IMR-90 (cell line): ENCODE results near the gene KLK13.

Experiments used
- CTCF ChIP-seq: conservative IDR thresholded peaks from 2 replicates; pipeline ENCODE4 v1.5.1; 2012; ENCODE audit warnings: mild to moderate bottlenecking, low read depth, low read length, improper control_type of control experiment
- ELK1 ChIP-seq: fragments of 150-350 bp; IDR thresholded peaks from 2 replicates; pipeline ENCODE4 v1.6.1; 2016; ENCODE audit warnings: low read depth, mild to moderate bottlenecking, low read length, moderate library complexity, borderline replicate concordance
- RFX5 ChIP-seq: IDR thresholded peaks from 2 replicates; pipeline ENCODE4 v1.8.0; 2012; ENCODE audit warnings: low read depth, mild to moderate bottlenecking, low read length, moderate library complexity
- SMC3 ChIP-seq: fragments of 150-350 bp; IDR thresholded peaks from 2 replicates; pipeline ENCODE4 v1.6.1; 2016; ENCODE audit warnings: low read depth, mild to moderate bottlenecking, antibody characterized with exemption, low read length, moderate library complexity

- no peak for TF ChIP-seq RFX5
- TF ChIP-seq CTCF = no peak
- no peak for TF ChIP-seq ELK1
- TF ChIP-seq SMC3 = no peak
Measured at GRCh38 chr19:51012661-51013190, 52.2 kb downstream of the KLK13 start.
